NCI-H82 treated with DMSO at 0.1 percent for 48 hours (cell line): Measurements from ENCODE around the gene SEC11A.
"Not testable (repeated sequence)": the region's sequence is repeated elsewhere in the genome, so short reads cannot be mapped to it uniquely, and the experiment has no call there.

Source experiments
- DNase-seq: peaks from one replicate; lab custom pipeline; 2025; ENCODE audit not compliant: unreplicated experiment; lab: John Stamatoyannopoulos, UW

SEC11A gene

DNA sequence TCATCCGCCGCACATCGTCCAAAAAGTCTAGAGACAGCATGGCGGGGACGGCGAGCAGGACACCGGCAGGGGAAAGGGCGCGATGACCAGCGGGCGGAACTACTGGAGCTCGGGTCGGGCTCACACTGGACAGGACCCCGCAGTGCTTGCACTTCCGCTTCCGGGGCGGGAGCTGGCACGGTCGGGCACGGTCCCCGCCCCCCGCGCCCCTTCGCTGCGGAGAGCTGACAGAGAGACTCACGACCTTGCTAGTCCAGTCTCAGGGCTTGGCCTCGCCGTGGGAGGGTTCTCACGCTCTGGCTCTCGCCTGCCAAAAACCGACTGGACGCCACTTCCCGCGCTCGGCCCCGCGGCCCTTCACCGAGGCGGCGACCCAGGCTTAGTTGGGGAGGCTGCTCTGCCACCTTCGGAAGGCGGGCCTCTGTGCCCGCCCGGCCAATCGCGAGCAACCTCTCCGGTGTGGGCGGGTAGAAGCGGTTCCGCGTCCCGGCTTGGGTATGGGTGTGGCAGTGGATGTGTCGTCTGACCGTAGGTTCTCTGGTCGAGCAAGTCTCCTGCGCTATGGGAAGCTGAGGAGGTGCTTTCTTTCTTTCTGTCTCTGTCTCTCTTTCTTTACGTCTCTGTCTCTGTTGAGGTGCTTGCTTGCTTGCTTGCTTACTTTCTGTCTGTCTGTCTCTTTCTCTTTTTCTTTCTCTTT, at the start of gene SEC11A:
Gene SEC11A (minus strand): TSS at position 104 of the 697 bp plus-strand sequence. CDS start 64 bp downstream, at position 40.
- peak; percentile 69 for DNase-seq

DNA sequence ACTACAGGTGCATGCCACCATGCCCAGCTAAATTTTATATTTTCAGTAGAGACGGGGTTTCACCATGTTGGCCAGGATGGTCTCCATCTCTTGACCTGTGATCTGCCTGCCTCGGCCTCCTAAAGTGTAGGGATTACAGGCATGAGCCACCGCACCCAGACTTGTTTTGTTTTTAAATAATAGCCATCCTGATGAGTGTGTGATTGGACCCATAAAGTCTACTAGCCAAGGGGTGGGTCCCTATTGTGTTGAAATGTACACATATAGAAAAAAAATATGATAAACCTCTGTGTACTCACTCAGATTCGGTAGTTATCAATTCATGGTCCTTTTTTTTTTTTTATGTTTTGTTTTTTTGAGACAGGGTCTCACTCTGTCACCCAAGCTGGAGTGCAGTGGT, 49.7 kb upstream of the SEC11A start:
- DNase-seq, result no peak

GRCh38 chr15:84764989-84765388, 49.0 kb upstream of the SEC11A start:
- no peak for DNase-seq

DNA sequence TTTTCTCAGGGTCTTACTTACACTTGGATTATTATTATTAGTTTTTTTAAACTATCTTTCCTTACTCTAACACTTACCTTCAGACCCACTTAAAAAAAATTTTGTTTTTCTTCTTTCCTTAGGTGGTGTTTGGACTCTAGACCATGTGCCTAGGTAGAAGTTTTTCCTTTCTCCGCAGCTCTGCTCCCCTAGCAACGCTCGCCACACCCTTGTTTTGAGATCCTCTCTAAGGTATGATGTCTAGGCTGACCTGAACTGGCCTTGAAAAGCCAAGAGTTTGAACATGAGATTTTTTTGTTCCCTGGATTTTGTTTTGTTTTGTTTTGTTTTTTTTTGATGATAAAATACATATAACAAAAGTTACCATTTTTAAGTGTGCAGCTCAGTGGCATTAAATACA, 48.6 kb upstream of the SEC11A start:
- DNase-seq, result no peak

GRCh38 chr15:84762840-84763572, 47.1 kb upstream of the SEC11A start:
- no peak for DNase-seq

DNA sequence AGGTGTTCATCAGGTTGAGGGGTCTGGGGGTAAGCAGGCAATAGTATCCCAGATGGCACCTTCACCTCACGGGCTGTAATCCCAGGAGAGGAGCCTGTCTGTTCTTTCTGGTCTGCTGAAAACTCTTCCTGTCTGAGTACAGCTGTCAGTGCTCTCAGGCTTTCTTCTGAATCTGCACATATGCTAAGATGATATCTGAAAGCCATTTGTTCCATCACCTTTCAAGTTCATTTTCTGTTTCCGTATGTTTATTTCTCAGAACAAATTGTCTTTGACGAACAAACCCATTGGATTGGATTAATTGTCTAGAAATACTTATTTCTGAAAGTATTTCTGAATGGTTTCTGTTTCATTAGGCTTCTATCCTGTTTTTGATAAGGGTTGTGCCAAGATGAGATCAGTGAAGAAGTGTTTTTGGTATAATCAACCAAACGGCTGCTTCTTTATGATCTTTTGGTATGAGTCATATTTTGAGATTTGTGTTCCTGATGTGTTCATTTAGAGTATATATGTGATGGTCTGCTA, 45.7 kb upstream of the SEC11A start:
- DNase-seq, result no peak

- DNase-seq, result no peak
These were observed 44.3 kb upstream of the SEC11A start for GRCh38 chr15:84760219-84760618.

DNA sequence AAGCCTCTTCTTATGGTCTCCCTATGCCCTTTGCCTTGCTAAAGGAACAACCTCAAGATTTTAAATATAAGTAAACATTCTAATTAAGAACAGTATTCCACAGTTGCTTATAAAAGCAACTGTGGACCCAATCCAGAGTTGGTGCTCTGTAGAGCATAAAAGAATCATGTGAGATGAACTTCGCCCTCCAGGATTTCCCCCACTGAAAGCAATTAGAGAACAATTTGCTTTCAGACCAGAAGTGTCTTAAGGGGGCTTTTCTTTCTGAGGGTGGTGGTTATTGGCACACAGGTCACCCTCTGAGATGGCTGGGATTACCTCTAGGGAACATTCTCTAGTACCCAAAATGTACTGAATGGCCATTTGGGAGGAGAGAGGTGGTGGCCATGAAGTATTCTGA, 43.1 kb upstream of the SEC11A start:
- DNase-seq, result no peak

- no peak for DNase-seq
These were observed 40.0 kb upstream of the SEC11A start for GRCh38 chr15:84755736-84756527.

DNA sequence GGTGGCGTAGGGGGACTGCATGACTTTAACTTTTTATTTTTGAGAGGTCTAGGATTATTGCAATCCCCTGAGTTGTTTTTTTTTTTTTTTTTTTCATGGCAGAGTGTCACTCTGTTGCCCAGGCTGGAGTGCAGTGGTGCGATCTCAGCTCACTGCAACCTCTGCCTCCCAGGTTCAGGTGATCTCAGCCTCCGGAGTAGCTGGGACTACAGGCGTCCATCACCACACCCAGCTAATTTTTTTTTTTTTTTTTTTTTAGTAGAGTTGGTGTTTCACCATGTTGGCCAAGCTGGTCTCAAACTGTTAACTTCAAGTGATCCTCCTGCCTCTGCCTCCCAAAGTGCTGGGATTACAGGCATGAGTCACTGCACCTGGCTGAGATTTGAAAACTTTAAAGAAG, 39.0 kb upstream of the SEC11A start:
- DNase-seq, result not testable (repeated sequence)

GRCh38 chr15:84752700-84753099, 36.8 kb upstream of the SEC11A start:
- no peak for DNase-seq

DNA sequence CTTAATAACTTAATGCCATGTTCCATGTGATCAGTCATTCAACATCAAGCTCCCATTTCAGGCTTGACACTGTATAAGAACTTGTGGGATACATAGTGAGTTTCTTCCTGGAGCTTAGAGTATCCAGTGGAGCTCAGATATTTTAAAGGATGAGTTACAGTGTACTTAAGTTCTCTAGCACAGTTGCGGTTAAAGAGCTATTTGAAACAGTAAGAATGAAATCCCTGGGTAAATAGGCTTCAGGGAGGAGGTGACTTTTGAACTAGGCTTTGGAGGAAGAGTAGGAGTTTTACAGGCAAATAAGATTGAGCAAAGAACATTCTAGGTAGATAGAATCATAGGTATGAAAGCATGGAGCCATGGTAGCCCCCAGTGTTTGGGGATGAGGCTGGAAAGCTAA, 36.3 kb upstream of the SEC11A start:
- no peak for DNase-seq

DNA sequence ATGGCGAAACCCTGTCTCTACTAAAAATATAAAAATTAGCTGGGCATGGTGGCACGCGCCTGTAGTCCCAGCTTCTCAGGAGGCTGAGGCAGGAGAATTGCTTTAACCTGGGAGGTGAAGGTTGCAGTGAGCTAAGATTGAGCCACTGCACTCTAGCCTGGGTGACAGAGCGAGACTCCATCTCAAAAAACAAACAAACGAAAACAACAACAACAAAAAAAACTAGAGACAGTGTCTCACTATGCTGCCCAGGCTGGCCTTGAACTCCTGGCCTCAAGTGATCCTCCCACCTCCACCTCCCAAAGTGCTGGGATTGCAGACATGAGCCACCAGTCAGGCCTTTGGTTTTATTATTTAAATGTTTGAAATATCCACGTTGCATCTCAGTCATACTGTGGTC, 35.8 kb upstream of the SEC11A start:
- not testable (repeated sequence) for DNase-seq

GRCh38 chr15:84750583-84751092, 34.7 kb upstream of the SEC11A start:
- no peak for DNase-seq

DNA sequence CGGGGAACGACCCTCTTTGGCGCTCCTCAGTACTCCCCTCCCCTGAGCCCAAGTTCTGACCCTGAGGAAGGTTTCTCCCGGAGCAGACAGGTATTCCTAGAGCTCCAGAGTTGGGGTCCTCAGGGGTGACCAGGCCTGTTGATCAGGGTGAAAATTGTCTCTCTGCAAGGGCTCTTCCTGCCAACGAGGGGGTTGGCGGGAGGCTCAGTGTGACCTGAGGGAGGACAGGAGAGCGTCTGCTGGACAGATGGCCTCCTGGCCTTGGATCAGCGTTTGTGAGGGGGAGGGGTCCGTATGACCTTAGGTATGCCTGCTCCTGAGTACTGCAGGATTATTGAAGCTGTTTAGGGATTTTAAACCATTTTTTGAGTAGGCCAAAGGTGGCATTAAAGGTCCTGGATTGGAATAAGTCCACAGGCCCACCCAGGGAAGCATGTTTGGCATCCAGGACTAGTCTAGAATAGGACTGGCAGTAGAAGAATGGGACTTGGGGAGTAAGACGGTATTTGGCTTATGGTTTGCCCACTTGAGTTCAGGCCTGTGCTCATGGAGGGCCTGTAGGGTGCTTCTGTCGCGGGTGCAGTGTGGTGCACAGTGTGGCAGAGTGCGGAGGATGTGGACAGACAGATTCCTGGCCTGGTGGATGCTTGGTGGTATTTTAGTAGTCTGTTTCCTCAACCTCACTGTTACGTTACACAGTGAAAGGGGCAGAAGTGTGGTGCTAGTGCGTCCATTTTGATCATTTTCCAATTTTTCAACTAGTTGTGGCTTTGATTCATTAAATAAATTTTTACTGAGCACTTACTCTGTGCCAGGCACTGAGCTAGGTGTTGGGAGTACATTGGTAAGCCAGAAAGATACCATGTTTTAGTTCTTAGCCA, 33.4 kb upstream of the SEC11A start:
- peak; percentile 36 for DNase-seq

DNA sequence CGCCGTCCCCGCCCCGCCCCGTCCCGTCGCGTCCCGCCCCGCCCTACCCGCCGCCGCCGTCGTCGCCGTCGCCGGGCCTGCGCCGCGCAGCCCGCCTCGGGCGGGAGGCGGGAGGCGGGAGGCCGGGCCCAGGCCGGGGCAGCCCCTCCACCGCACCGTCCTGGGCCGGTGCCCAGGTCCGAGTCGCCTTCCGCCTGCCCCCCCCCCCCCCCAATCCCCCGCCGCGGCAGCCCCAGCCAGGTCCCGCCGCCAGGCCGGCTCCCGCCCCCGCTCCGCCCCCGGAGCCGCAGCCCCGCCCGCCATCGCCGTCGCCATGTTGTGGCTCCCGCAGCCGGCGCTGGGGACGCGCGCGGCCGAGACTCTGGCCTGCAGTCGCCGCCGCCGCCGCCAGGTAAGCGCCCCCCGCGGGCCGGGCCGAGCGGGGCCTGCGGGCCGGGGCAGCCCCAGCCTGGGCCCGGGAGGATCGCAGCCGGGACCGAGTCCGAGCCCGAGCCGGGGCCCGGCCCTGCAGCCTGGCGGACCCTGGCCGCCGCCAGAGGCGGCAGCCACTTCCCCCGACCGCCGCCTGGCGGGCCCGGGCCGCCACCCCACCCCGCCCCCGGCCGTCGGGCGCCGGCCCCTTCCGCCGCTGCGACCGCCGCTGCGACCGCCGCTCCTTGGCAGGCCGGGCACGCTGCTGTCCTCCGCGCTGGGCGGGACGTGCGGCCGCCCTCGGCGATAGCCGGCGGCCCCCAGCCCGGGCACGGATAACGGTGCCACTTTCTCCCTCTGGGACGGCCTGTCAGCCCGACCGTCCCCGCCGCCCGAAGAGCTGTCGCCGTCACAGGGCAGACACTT, 32.6 kb upstream of the SEC11A start, which contains the start of gene ZNF592:
Gene ZNF592 (plus strand): TSS at position 319 of the 837 bp plus-strand sequence. CDS start 34,084 bp downstream, outside the sequence.
- DNase-seq, result no peak

DNA sequence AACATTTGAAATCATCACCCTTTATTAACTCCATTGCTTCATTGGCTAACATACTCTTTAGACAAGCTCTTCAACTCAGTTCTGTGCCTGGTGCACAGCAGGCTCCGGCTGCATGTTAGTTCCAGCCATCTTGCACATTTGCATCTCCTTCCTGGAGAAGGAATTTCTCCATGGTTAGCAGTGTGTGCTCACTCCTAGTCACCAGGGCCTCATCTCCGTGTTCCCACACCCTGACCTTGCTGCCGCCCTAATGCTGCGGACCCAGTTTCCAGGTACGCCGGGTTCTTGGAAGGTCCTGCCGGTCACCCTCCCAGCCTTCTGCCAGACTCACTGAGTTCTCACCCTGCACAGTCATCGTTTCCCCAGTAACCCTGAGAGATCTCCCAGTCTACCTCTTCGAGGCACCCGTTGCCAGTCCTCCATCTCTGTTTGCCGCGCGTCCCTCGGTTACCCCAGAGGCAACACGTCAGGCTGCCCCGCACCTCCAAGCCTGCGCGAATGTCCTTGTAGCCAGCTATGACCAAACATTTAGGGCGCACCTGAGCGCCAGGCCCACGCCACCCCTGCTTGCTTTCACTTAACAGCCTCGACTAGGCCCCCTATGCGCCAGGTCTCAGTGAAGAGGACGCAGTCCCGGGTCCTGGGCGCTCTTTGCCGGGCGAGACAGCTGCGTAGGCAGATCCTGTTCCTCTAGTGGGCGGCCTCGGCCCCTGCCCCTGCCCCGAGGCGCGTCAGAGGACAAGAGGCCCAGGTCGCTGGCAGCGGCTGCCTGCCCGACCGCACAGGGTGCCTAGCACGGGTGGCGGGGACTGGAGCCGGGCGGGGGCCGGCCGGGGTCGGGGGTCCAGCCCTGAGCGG, 31.7 kb upstream of the SEC11A start:
- no peak for DNase-seq

GRCh38 chr15:84741121-84741520, 25.2 kb upstream of the SEC11A start:
- DNase-seq, result no peak
